Activated naive CD4-positive, alpha-beta T cell treated with anti-CD3 and anti-CD28 coated beads, Interleukin-2, amount 10 ng/mL, durations not matched to agents 5 hours and 36 hours (primary cell): ENCODE data around the gene CAPN7. TPM values are rescaled to one million over a fixed set of nuclear protein-coding genes. Genes with fewer than 3 reads are reported as not detected.

Source experiments
- total RNA-seq, 2 experiments: library from RNA; stranded (reverse); gene quantifications; one replicate each; pipeline ENCODE4 v1.2.3, GENCODE V29; 2021

Gene CAPN7
- total RNA-seq, result 10 to 100 TPM; 29.4 to 30.5 TPM

DNA sequence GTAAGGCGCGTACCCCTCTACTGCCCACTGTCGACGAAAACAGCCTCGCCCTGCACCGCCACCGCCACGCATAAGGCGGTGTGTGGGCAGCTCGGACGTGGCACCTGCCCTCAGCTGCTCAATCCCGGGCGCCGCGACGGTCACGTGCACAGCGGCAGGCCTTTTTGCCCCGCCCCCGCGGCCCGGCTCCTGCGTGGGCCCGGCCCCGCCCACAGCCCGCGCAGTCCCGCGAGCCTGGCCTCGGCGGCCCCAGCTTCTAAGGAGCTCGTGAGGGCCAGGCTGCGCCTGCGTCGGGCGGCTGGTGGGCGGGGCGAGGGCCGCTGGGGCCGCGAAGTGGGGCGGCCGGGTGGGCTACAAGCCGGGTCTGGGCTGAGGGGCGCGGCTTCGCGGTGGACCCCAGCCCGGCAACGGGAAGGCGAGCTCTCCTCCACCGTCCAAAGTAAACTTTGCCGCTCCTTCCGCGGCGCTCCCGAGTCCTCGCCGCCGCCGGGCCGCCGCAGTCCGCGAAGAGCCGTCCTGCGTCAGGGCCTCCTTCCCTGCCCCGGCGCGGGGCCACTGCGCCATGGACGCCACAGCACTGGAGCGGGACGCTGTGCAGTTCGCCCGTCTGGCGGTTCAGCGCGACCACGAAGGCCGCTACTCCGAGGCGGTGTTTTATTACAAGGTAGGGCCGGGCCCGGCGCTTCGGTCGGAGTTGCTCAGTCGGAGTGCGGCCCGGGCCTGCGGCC lies at the start of gene CAPN7:
Gene CAPN7, plus strand, starts transcription at position 313 of the 728 bp plus-strand sequence. Its CDS starts 250 bp downstream, at position 563.

Other genes starting within 250 kb of the CAPN7 start
- 10 to 100 TPM; 43.0 to 44.6 TPM for gene MRPS25, start 140.9 kb upstream of the CAPN7 start, total RNA-seq
- 10 to 100 TPM; 19.7 to 20.9 TPM for gene RBSN, start 107.1 kb upstream of the CAPN7 start, total RNA-seq
- 10 to 100 TPM; 50.0 to 51.9 TPM for gene SH3BP5, start 126.3 kb downstream of the CAPN7 start, total RNA-seq
- gene METTL6, start 221.3 kb downstream of the CAPN7 start, total RNA-seq, result 10 to 100 TPM; 16.6 to 17.0 TPM
- 10 to 100 TPM; 26.5 to 30.1 TPM for gene EAF1, start 221.4 kb downstream of the CAPN7 start, total RNA-seq